GM23338 (cell line): ENCODE data around the gene CYBA. TPM values are rescaled to one million over a fixed set of nuclear protein-coding genes. Genes with fewer than 3 reads are reported as not detected.

Experiments used
- ATAC-seq: fragments of 200-7000 bp; cut with Tn5 transposase; 3 replicates; pipeline ENCODE4 v1.9.1; 2020
- DNase-seq: peaks from one replicate; pipeline ENCODE4 v3.0.0-alpha.2; 2015; ENCODE audit warnings: low spot score
- H2AFZ ChIP-seq: fragments of 200-600 bp; sonication (generic); 2 replicates; pipeline ENCODE4 v1.8.0; 2016; ENCODE audit warnings: antibody characterized with exemption, mild to moderate bottlenecking, moderate library complexity
- H3F3A ChIP-seq: fragments of 200-600 bp; sonication (generic); replicated peaks from 2 replicates; pipeline ENCODE4 v1.8.0; 2017; ENCODE audit warnings: antibody characterized with exemption, mixed run types, low read depth
- H3K27ac ChIP-seq: fragments of 200-600 bp; sonication (generic); 2 replicates; pipeline ENCODE4 v1.6.1; 2016; ENCODE audit warnings: low read depth
- H3K27me3 ChIP-seq: fragments of 200-600 bp; sonication (generic); 2 replicates; pipeline ENCODE4 v1.8.0; 2016; ENCODE audit warnings: mild to moderate bottlenecking, mixed run types, moderate library complexity; ENCODE audit not compliant: insufficient read depth
- H3K36me3 ChIP-seq: fragments of 200-600 bp; sonication (generic); 2 replicates; pipeline ENCODE4 v1.8.0; 2016; ENCODE audit warnings: mild to moderate bottlenecking; ENCODE audit not compliant: insufficient read depth
- H3K4me1 ChIP-seq: fragments of 200-600 bp; sonication (generic); 2 replicates; pipeline ENCODE4 v1.8.0; 2016; ENCODE audit warnings: mild to moderate bottlenecking, moderate library complexity; ENCODE audit not compliant: insufficient read depth
- H3K4me2 ChIP-seq: fragments of 200-600 bp; sonication (generic); 2 replicates; pipeline ENCODE4 v1.7.1; 2017; ENCODE audit warnings: mixed run types
- H3K4me3 ChIP-seq: fragments of 200-600 bp; sonication (generic); 2 replicates; pipeline ENCODE4 v1.6.1; 2016; ENCODE audit warnings: mixed run types
- H3K79me2 ChIP-seq: fragments of 200-600 bp; sonication (generic); replicated peaks from 2 replicates; pipeline ENCODE4 v1.8.0; 2017; ENCODE audit warnings: mild to moderate bottlenecking; ENCODE audit not compliant: insufficient read depth
- H3K9me2 ChIP-seq: fragments of 200-600 bp; sonication (generic); 2 replicates; pipeline ENCODE4 v1.8.0; 2017; ENCODE audit not compliant: insufficient read depth
- H4K20me1 ChIP-seq: fragments of 200-600 bp; sonication (generic); replicated peaks from 2 replicates; pipeline ENCODE4 v1.8.0; 2017; ENCODE audit warnings: mild to moderate bottlenecking; ENCODE audit not compliant: insufficient read depth
- H3K27ac Mint-ChIP-seq: 2 replicates; pipeline ENCODE4 v1.8.0; 2020; ENCODE audit warnings: inconsistent platforms, mild to moderate bottlenecking, moderate library complexity, mixed read lengths
- H3K27me3 Mint-ChIP-seq: 3 replicates; pipeline ENCODE4 v1.8.0; 2022; ENCODE audit warnings: low read depth, mild to moderate bottlenecking, moderate library complexity, mixed read lengths, inconsistent platforms; ENCODE audit not compliant: insufficient read depth, poor library complexity
- H3K36me3 Mint-ChIP-seq: 3 replicates; pipeline ENCODE4 v1.8.0; 2021; ENCODE audit warnings: low read depth, mild to moderate bottlenecking, inconsistent platforms, moderate library complexity, mixed read lengths
- H3K4me1 Mint-ChIP-seq: 3 replicates; pipeline ENCODE4 v1.8.0; 2020; ENCODE audit warnings: mild to moderate bottlenecking, inconsistent platforms, mixed read lengths
- H3K4me3 Mint-ChIP-seq: 3 replicates; pipeline ENCODE4 v1.8.0; 2021; ENCODE audit warnings: moderate library complexity, mild to moderate bottlenecking, inconsistent platforms, mixed read lengths
- H3K9me3 Mint-ChIP-seq: 3 replicates; pipeline ENCODE4 v1.8.0; 2020; ENCODE audit warnings: moderate library complexity, mild to moderate bottlenecking, inconsistent platforms, mixed read lengths
- CREB1 ChIP-seq: fragments of 250-450 bp; sonication (Bioruptor Pico); IDR thresholded peaks from 2 replicates; pipeline ENCODE4 v1.5.0; 2020; ENCODE audit warnings: low read depth, mild to moderate bottlenecking, moderate library complexity
- EZH2 ChIP-seq: fragments of 200-600 bp; sonication (generic); IDR thresholded peaks from one replicate; pipeline ENCODE4 v1.8.0; 2017; ENCODE audit warnings: antibody characterized with exemption, mild to moderate bottlenecking, low read depth; ENCODE audit not compliant: unreplicated experiment
- EZH2phosphoT487 ChIP-seq: fragments of 200-600 bp; sonication (generic); IDR thresholded peaks from one replicate; pipeline ENCODE4 v1.8.1; 2018; ENCODE audit warnings: antibody characterized with exemption; ENCODE audit not compliant: unreplicated experiment
- JUNB ChIP-seq: IDR thresholded peaks from one replicate; pipeline ENCODE4 v1.6.1; 2016; ENCODE audit warnings: antibody characterized with exemption; ENCODE audit not compliant: unreplicated experiment
- NANOG ChIP-seq: IDR thresholded peaks from 2 replicates; pipeline ENCODE4 v1.6.1; 2016; ENCODE audit warnings: antibody characterized with exemption, borderline replicate concordance
- POLR2AphosphoS5 ChIP-seq: IDR thresholded peaks from 2 replicates; pipeline ENCODE4 v1.6.1; 2016; ENCODE audit warnings: antibody characterized with exemption, low read depth
- STAT1 ChIP-seq: IDR thresholded peaks from one replicate; pipeline ENCODE4 v1.6.1; 2016; ENCODE audit warnings: antibody characterized with exemption; ENCODE audit not compliant: unreplicated experiment
- ZNF114 ChIP-seq: fragments of 250-450 bp; sonication (Bioruptor Pico); IDR thresholded peaks from 2 replicates; pipeline ENCODE4 v1.5.0; 2020; ENCODE audit warnings: mild to moderate bottlenecking, moderate library complexity
- ZNF331 ChIP-seq: fragments of 250-450 bp; sonication (Bioruptor Pico); IDR thresholded peaks from 2 replicates; pipeline ENCODE4 v1.5.0; 2020; ENCODE audit warnings: low read depth, mild to moderate bottlenecking, moderate library complexity
- polyA plus RNA-seq: library from polyadenylated mRNA; unstranded; fragments of >200 nt; fragmentation: Nextera tagmentation; extraction: Ambion mirVana; gene quantifications from 2 replicates; pipeline ENCODE4 v1.2.1, GENCODE V29; 2016
- total RNA-seq: library from RNA; depleted of rRNA; stranded (reverse); fragments of >200 nt; shearing (Covaris generic); gene quantifications from 2 replicates; pipeline ENCODE4 v1.2.3, GENCODE V29; 2014
- TF ChIP-seq, protein P1 (sequence below): IDR thresholded peaks from 2 replicates; pipeline ENCODE4 v1.6.1; 2016; ENCODE audit warnings: antibody characterized with exemption
- TF ChIP-seq, protein P2 (sequence below), 2 experiments: fragments of 200-600 bp in 1 of 2; sonication (generic) in 1 of 2; conservative IDR thresholded peaks; 2 replicates each; pipeline versions ENCODE4 v1.5.1 to v1.6.1; 2016 to 2017; ENCODE audit warnings: antibody characterized with exemption in 2 of 2, low read depth in 2 of 2, mild to moderate bottlenecking in 2 of 2, moderate library complexity in 1 of 2
- TF ChIP-seq, protein P3 (sequence below): fragments of 250-450 bp; sonication (Bioruptor Pico); IDR thresholded peaks from 2 replicates; pipeline ENCODE4 v1.5.0; 2020; ENCODE audit warnings: mild to moderate bottlenecking, moderate library complexity
- TF ChIP-seq, protein P4 (sequence below): IDR thresholded peaks from one replicate; pipeline ENCODE4 v1.6.1; 2018; ENCODE audit warnings: antibody characterized with exemption; ENCODE audit not compliant: unreplicated experiment

The CYBA gene
- total and polyA plus RNA-seq, 2 experiments from 2014 or later, result 275 to 281 TPM

DNA sequence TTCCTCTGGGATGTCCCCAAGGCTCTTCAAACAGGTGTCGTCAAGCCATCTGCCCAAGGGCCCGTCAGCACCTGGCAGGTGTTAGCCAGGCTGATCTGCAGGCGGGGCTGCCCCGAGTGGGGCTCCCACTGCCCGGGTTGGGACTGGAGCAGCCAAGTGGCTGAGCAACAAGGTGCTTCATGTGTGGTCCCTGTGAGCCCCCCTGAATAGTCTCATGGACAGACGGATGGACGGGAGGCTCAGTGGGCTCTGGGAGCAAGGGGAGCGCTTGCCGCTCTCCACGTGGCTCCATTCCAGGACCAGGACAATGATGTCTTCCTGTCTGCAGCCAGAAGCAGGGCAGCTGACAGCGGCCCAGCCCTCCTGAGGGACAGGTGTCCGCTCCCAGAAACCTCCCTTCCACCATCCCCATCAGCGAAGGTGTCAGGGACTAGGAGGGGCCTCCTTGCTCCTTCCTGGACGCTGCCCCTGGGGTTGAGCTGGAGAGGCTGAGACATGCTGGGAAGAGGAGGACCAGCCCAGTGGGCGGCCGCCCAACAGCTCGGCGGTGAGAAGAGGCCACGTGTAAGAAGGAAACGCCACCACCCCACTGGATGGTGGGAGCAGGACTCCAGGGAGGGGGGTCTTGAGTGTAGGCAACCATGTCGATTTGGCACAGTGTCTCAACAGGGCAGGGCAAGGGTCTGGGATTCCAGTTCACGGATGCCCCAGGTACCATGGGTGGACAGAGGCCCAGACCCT lies 25.8 kb upstream of the CYBA start:
- TF ChIP-seq, protein P1, sequence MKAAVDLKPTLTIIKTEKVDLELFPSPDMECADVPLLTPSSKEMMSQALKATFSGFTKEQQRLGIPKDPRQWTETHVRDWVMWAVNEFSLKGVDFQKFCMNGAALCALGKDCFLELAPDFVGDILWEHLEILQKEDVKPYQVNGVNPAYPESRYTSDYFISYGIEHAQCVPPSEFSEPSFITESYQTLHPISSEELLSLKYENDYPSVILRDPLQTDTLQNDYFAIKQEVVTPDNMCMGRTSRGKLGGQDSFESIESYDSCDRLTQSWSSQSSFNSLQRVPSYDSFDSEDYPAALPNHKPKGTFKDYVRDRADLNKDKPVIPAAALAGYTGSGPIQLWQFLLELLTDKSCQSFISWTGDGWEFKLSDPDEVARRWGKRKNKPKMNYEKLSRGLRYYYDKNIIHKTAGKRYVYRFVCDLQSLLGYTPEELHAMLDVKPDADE, result no peak
- TF ChIP-seq EZH2phosphoT487 (no peak), STAT1 (no peak), ZNF331 (CRISPR knock-in tag) (no peak), POLR2AphosphoS5 (no peak), ZNF114 (CRISPR knock-in tag) (no peak), EZH2 (no peak), CREB1 (no peak), NANOG (no peak), JUNB (no peak)
- TF ChIP-seq, protein P2, sequence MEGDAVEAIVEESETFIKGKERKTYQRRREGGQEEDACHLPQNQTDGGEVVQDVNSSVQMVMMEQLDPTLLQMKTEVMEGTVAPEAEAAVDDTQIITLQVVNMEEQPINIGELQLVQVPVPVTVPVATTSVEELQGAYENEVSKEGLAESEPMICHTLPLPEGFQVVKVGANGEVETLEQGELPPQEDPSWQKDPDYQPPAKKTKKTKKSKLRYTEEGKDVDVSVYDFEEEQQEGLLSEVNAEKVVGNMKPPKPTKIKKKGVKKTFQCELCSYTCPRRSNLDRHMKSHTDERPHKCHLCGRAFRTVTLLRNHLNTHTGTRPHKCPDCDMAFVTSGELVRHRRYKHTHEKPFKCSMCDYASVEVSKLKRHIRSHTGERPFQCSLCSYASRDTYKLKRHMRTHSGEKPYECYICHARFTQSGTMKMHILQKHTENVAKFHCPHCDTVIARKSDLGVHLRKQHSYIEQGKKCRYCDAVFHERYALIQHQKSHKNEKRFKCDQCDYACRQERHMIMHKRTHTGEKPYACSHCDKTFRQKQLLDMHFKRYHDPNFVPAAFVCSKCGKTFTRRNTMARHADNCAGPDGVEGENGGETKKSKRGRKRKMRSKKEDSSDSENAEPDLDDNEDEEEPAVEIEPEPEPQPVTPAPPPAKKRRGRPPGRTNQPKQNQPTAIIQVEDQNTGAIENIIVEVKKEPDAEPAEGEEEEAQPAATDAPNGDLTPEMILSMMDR (conservative IDR thresholded peaks at IDR 0.05; ENCODE audit: low read depth in 2 of 2), result no peak
- TF ChIP-seq, protein P3, sequence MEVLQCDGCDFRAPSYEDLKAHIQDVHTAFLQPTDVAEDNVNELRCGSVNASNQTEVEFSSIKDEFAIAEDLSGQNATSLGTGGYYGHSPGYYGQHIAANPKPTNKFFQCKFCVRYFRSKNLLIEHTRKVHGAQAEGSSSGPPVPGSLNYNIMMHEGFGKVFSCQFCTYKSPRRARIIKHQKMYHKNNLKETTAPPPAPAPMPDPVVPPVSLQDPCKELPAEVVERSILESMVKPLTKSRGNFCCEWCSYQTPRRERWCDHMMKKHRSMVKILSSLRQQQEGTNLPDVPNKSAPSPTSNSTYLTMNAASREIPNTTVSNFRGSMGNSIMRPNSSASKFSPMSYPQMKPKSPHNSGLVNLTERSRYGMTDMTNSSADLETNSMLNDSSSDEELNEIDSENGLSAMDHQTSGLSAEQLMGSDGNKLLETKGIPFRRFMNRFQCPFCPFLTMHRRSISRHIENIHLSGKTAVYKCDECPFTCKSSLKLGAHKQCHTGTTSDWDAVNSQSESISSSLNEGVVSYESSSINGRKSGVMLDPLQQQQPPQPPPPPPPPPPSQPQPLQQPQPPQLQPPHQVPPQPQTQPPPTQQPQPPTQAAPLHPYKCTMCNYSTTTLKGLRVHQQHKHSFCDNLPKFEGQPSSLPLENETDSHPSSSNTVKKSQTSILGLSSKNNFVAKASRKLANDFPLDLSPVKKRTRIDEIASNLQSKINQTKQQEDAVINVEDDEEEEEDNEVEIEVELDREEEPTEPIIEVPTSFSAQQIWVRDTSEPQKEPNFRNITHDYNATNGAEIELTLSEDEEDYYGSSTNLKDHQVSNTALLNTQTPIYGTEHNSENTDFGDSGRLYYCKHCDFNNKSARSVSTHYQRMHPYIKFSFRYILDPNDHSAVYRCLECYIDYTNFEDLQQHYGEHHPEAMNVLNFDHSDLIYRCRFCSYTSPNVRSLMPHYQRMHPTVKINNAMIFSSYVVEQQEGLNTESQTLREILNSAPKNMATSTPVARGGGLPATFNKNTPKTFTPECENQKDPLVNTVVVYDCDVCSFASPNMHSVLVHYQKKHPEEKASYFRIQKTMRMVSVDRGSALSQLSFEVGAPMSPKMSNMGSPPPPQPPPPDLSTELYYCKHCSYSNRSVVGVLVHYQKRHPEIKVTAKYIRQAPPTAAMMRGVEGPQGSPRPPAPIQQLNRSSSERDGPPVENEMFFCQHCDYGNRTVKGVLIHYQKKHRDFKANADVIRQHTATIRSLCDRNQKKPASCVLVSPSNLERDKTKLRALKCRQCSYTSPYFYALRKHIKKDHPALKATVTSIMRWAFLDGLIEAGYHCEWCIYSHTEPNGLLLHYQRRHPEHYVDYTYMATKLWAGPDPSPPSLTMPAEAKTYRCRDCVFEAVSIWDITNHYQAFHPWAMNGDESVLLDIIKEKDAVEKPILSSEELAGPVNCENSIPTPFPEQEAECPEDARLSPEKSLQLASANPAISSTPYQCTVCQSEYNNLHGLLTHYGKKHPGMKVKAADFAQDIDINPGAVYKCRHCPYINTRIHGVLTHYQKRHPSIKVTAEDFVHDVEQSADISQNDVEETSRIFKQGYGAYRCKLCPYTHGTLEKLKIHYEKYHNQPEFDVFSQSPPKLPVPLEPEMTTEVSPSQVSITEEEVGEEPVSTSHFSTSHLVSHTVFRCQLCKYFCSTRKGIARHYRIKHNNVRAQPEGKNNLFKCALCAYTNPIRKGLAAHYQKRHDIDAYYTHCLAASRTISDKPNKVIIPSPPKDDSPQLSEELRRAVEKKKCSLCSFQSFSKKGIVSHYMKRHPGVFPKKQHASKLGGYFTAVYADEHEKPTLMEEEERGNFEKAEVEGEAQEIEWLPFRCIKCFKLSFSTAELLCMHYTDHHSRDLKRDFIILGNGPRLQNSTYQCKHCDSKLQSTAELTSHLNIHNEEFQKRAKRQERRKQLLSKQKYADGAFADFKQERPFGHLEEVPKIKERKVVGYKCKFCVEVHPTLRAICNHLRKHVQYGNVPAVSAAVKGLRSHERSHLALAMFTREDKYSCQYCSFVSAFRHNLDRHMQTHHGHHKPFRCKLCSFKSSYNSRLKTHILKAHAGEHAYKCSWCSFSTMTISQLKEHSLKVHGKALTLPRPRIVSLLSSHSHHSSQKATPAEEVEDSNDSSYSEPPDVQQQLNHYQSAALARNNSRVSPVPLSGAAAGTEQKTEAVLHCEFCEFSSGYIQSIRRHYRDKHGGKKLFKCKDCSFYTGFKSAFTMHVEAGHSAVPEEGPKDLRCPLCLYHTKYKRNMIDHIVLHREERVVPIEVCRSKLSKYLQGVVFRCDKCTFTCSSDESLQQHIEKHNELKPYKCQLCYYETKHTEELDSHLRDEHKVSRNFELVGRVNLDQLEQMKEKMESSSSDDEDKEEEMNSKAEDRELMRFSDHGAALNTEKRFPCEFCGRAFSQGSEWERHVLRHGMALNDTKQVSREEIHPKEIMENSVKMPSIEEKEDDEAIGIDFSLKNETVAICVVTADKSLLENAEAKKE, result no peak
- TF ChIP-seq, protein P4, sequence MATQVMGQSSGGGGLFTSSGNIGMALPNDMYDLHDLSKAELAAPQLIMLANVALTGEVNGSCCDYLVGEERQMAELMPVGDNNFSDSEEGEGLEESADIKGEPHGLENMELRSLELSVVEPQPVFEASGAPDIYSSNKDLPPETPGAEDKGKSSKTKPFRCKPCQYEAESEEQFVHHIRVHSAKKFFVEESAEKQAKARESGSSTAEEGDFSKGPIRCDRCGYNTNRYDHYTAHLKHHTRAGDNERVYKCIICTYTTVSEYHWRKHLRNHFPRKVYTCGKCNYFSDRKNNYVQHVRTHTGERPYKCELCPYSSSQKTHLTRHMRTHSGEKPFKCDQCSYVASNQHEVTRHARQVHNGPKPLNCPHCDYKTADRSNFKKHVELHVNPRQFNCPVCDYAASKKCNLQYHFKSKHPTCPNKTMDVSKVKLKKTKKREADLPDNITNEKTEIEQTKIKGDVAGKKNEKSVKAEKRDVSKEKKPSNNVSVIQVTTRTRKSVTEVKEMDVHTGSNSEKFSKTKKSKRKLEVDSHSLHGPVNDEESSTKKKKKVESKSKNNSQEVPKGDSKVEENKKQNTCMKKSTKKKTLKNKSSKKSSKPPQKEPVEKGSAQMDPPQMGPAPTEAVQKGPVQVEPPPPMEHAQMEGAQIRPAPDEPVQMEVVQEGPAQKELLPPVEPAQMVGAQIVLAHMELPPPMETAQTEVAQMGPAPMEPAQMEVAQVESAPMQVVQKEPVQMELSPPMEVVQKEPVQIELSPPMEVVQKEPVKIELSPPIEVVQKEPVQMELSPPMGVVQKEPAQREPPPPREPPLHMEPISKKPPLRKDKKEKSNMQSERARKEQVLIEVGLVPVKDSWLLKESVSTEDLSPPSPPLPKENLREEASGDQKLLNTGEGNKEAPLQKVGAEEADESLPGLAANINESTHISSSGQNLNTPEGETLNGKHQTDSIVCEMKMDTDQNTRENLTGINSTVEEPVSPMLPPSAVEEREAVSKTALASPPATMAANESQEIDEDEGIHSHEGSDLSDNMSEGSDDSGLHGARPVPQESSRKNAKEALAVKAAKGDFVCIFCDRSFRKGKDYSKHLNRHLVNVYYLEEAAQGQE, result no peak
- Mint-ChIP-seq H3K4me3 (no peak overlapping the region), H3K4me1 (peaks cover 6% of the 10 kb centered on the region; the same call in 2 of the 3 replicates), H3K27me3 (peaks cover 15% of the 10 kb centered on the region), H3K27ac (no peak overlapping the region), H3K9me3 (no peaks in the 10 kb centered on the region), H3K36me3 (peaks cover 3% of the 10 kb centered on the region; the same call in 2 of the 3 replicates)
- Histone ChIP-seq H4K20me1 (peaks cover 1% of the 10 kb centered on the region; the same call in 1 of the 2 replicates), H3K27ac (no peak overlapping the region), H3K27me3 (no peaks in the 10 kb centered on the region), H2AFZ (no peak overlapping the region), H3K9me2 (no peaks in the 10 kb centered on the region), H3K4me3 (no peak overlapping the region), H3F3A (peaks cover 7% of the 10 kb centered on the region; the same call in 1 of the 2 replicates), H3K4me2 (no peak overlapping the region), H3K36me3 (no peaks in the 10 kb centered on the region; the same call in 1 of the 2 replicates), H3K79me2 (no peaks in the 10 kb centered on the region), H3K4me1 (peaks cover 5% of the 10 kb centered on the region; the same call in 1 of the 2 replicates)
- DNase-seq (no peak), ATAC-seq (no peak)
